GM12878 (cell line): ENCODE data around the gene LUM. TPM values are rescaled to one million over a fixed set of nuclear protein-coding genes. Genes with fewer than 3 reads are reported as not detected.

Experiments
- ATAC-seq: fragments of 200-7000 bp; cut with Tn5 transposase; 3 replicates; pipeline ENCODE4 v1.9.1; 2020; ENCODE audit warnings: mild to moderate bottlenecking, moderate library complexity
- BruUV-seq: library from RNA; stranded (reverse); fragments of 400-500 nt; replicated peaks from 2 replicates; lab custom pipeline; 2021; lab: Mats Ljungman, UMichigan
- CTCF ChIA-PET: fragments of 300-600 bp; sonication (Branson Sonifier 250); formaldehyde crosslinking; extraction: SDS; loops from one replicate; lab custom pipeline; 2021; ENCODE audit warnings: inconsistent platforms; lab: Yijun Ruan, JAX
- POLR2A ChIA-PET: fragments of 350-600 bp; formaldehyde crosslinking; extraction: SDS; loops from one replicate; lab custom pipeline; 2021; ENCODE audit warnings: inconsistent platforms; lab: Charles Lee
- RAD21 ChIA-PET: fragments of 300-600 bp; sonication (Branson Sonifier 250); formaldehyde crosslinking; loops from one replicate; lab custom pipeline; 2023; ENCODE audit warnings: antibody characterized with exemption; ENCODE audit not compliant: unreplicated experiment; lab: Charles Lee
- SMC1A ChIA-PET: fragments of 300-600 bp; sonication (Branson Sonifier 250); formaldehyde crosslinking; loops from one replicate; lab custom pipeline; 2023; ENCODE audit not compliant: unreplicated experiment, uncharacterized antibody; lab: Charles Lee
- DNase-seq: peaks from one replicate; pipeline ENCODE4 v3.0.0-alpha.2; 2011; ENCODE audit warnings: low read depth, low spot score
- FAIRE-seq: peaks from 3 replicates; lab custom pipeline; 2011; peaks lifted over from hg19 to GRCh38; lab: Jason Lieb, UNC
- H2AFZ ChIP-seq: 2 replicates; pipeline ENCODE4 v1.6.0; 2011; ENCODE audit warnings: low read depth, low read length, control low read depth; ENCODE audit not compliant: control insufficient read depth
- H3K27ac ChIP-seq: 2 replicates; pipeline ENCODE4 v1.5.1; 2011; ENCODE audit warnings: control low read depth; ENCODE audit not compliant: control insufficient read depth, insufficient read depth
- H3K27me3 ChIP-seq, 2 experiments: replicated peaks in 1 of 2; 2 replicates each; pipeline versions ENCODE4 v1.6.0 to v1.6.1; 2011; ENCODE audit warnings: low read length in 1 of 2; ENCODE audit not compliant: control insufficient read depth in 2 of 2, insufficient read depth in 2 of 2
- H3K36me3 ChIP-seq, 2 experiments: 2 replicates each; pipeline ENCODE4 v1.5.1; 2011; ENCODE audit warnings: low read length in 1 of 2; ENCODE audit not compliant: control insufficient read depth in 2 of 2, insufficient read depth in 2 of 2
- H3K4me1 ChIP-seq: 2 replicates; pipeline ENCODE4 v1.6.1; 2011; ENCODE audit warnings: mild to moderate bottlenecking, low read length, moderate library complexity, mixed read lengths; ENCODE audit not compliant: control insufficient read depth, insufficient read depth
- H3K4me2 ChIP-seq: 2 replicates; pipeline ENCODE4 v1.6.0; 2011; ENCODE audit warnings: control low read depth; ENCODE audit not compliant: control insufficient read depth, insufficient read depth
- H3K4me3 ChIP-seq: fragments of 200-600 bp; sonication (generic); 2 replicates; pipeline ENCODE4 v1.5.1; 2016
- H3K79me2 ChIP-seq: 2 replicates; pipeline ENCODE4 v1.6.0; 2011; ENCODE audit warnings: low read length; ENCODE audit not compliant: control insufficient read depth, insufficient read depth
- H3K9ac ChIP-seq: 2 replicates; pipeline ENCODE4 v1.8.0; 2011; ENCODE audit warnings: low read length, control low read depth, mixed read lengths; ENCODE audit not compliant: control insufficient read depth, insufficient read depth
- H3K9me3 ChIP-seq: replicated peaks from 3 replicates; pipeline ENCODE4 v1.5.1; 2011; ENCODE audit warnings: mild to moderate bottlenecking, low read length; ENCODE audit not compliant: control insufficient read depth, insufficient read depth
- H4K20me1 ChIP-seq: 2 replicates; pipeline ENCODE4 v1.6.0; 2011; ENCODE audit not compliant: control insufficient read depth, insufficient read depth
- BHLHE40 ChIP-seq, 2 experiments: fragments of 450-650 bp in 1 of 2; IDR thresholded peaks; 2 replicates each; pipeline ENCODE4 v1.6.1; 2011 to 2017; ENCODE audit warnings: low read depth in 2 of 2, borderline replicate concordance in 1 of 2, improper control_type of control experiment in 1 of 2, low read length in 1 of 2, mild to moderate bottlenecking in 1 of 2
- E2F8 ChIP-seq: fragments of 450-650 bp; IDR thresholded peaks from 2 replicates; pipeline ENCODE4 v1.6.1; 2018; ENCODE audit warnings: mild to moderate bottlenecking, low read depth, moderate library complexity; ENCODE audit not compliant: partially characterized antibody
- ELK1 ChIP-seq: IDR thresholded peaks from 2 replicates; pipeline ENCODE4 v1.6.1; 2012; ENCODE audit warnings: low read depth, low read length, improper control_type of control experiment
- EZH2 ChIP-seq: IDR thresholded peaks from 2 replicates; pipeline ENCODE4 v1.6.1; 2012; ENCODE audit warnings: low read depth, mild to moderate bottlenecking, control low read depth, inconsistent platforms, low read length, borderline replicate concordance; ENCODE audit not compliant: control insufficient read depth
- FOXK2 ChIP-seq: fragments of 450-650 bp; IDR thresholded peaks from 2 replicates; pipeline ENCODE4 v1.6.1; 2017; ENCODE audit warnings: mild to moderate bottlenecking, moderate library complexity
- IKZF1 ChIP-seq: fragments of 450-650 bp; conservative IDR thresholded peaks from 2 replicates; pipeline ENCODE4 v1.6.1; 2017; ENCODE audit warnings: antibody characterized with exemption, mild to moderate bottlenecking
- PAX5 ChIP-seq: IDR thresholded peaks from 2 replicates; pipeline ENCODE4 v1.6.1; 2011; ENCODE audit warnings: low read depth, low read length, borderline replicate concordance
- RBBP5 ChIP-seq: fragments of 200-600 bp; sonication (generic); conservative IDR thresholded peaks from 2 replicates; pipeline ENCODE4 v1.6.1; 2016
- SMAD5 ChIP-seq: IDR thresholded peaks from 2 replicates; pipeline ENCODE4 v1.6.1; 2016; ENCODE audit warnings: antibody characterized with exemption, low read depth
- ZNF687 ChIP-seq: fragments of 450-650 bp; IDR thresholded peaks from 2 replicates; pipeline ENCODE4 v1.6.1; 2017; ENCODE audit warnings: mild to moderate bottlenecking, moderate library complexity
- WGBS: methylation state at CpG from one replicate; pipeline ENCODE4 v1.1.6; 2016; ENCODE audit warnings: low lambda C conversion rate; ENCODE audit not compliant: insufficient replicate concordance, insufficient coverage; ENCODE audit errors: missing lambda C conversion rate; 5-methylcytosine and 5-hydroxymethylcytosine counted together
- in situ Hi-C: fragments of 300-500 bp; cut with MboI; formaldehyde crosslinking; loops from 9 replicates; pipeline ENCODE4 v1.14.3; 2018; ENCODE audit warnings: mixed read lengths
- intact Hi-C: fragments of 100-400 bp; cut with micrococcal nuclease; formaldehyde crosslinking; loops from one replicate; pipeline ENCODE4 v1.14.2; 2022; ENCODE audit not compliant: unreplicated experiment
- polyA plus RNA-seq, 11 experiments: library from polyadenylated mRNA; depleted of rRNA in 4 of 11; unstranded in 6 of 11; stranded (reverse) in 5 of 11; fragments of >200 nt; fragmentation: Nextera tagmentation in 4 of 11; fragmentation: Illumina TruSeq in 1 of 11; extraction: Ambion mirVana in 4 of 11; extraction: Trizol in 1 of 11; gene quantifications; 1 replicate in 1 of 11; 2 replicates in 10 of 11; pipeline versions ENCODE4 v1.2.1 to v1.2.3, GENCODE V29; 2011 to 2016; ENCODE audit warnings: inconsistent platforms in 2 of 11, missing spikeins in 2 of 11, low read depth in 1 of 11
- total RNA-seq, 4 experiments: library from RNA; depleted of rRNA in 3 of 4; stranded (reverse); fragments of >200 nt in 3 of 4; fragmentation: Illumina TruSeq in 1 of 4; extraction: Trizol in 1 of 4; gene quantifications; 2 replicates each; pipeline versions ENCODE4 v1.2.1 to v1.2.3, GENCODE V29; 2013 to 2021

Gene LUM
- total and polyA plus RNA-seq, 10 of the 15 experiments (the other 5 are each of a cell fraction or from before 2014, with no cell fraction given), result 0.09 to 0.31 TPM; not detected in 8

DNA sequence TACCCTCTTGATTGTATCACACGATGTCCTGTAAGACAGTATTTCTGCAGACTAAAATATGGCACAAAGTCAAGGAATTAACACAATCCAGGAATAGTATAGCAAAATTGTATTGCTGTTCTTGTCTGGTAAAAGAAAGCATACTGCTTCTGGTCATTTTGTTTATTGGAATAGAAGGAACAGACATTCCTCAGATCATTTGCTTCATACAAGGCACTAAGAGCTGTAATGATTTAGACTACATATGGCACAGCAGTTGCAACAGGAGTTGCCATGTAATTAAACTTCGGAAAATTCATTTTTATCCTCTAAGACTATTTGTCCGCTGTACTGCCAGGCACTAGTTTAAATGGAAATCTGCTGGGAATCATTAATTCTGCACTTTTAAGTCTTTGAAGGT is 45.9 kb downstream of the LUM start:
- ChIA-PET CTCF (interaction anchor here (1.1 kb wide), 1 partner anchor 43 kb away, joined by 3 read pairs; no protein-coding TSS in a partner anchor), POLR2A (no interaction called here), SMC1A (interaction anchor here (0.6 kb wide), 1 partner anchor 1508 kb away, joined by 3 read pairs; no protein-coding TSS in a partner anchor), RAD21 (no interaction called here)
- Histone ChIP-seq H3K9me3 (no peaks in the 10 kb centered on the region), H3K9ac (no peak overlapping the region), H3K36me3 (no peaks in the 10 kb centered on the region), H3K27me3 (no peaks in the 10 kb centered on the region; a peak in 1 of 4 replicates), H3K4me3 (no peak overlapping the region), H4K20me1 (no peaks in the 10 kb centered on the region), H3K27ac (no peak overlapping the region), H2AFZ (no peak overlapping the region), H3K4me1 (no peaks in the 10 kb centered on the region), H3K79me2 (no peaks in the 10 kb centered on the region), H3K4me2 (no peak overlapping the region)
- BruUV-seq, result no TSS peak
- no peak for DNase-seq
- in situ Hi-C loops, result no loop called here
- no peak for FAIRE-seq
- TF ChIP-seq IKZF1 (no peak), E2F8 (no peak), SMAD5 (no peak), ELK1 (no peak), RBBP5 (no peak), PAX5 (no peak), FOXK2 (no peak), EZH2 (no peak), ZNF687 (no peak), BHLHE40 (IDR thresholded peaks at IDR 0.05; ENCODE audit: borderline replicate concordance in 1 of 2, low read depth in 2 of 2, low read length in 1 of 2) (no peak)
- 20% methylated on average over 3 of the region's 3 CpGs for WGBS
- no peak for ATAC-seq
- intact Hi-C loops, result no loop called here
